GM19438 (cell line): ENCODE measurements around the gene COL25A1.

Experiments used
- ATAC-seq: cut with Tn5 transposase; IDR thresholded peaks from one replicate; pipeline ENCODE4 v1.9.1; 2021; ENCODE audit warnings: low read depth; ENCODE audit not compliant: unreplicated experiment

The COL25A1 gene

GRCh38 chr4:109216085-109216696 lies 86.3 kb downstream of the COL25A1 start:
- no peak for ATAC-seq

GRCh38 chr4:109215506-109215905 lies 87.0 kb downstream of the COL25A1 start:
- no peak for ATAC-seq

- ATAC-seq, result no peak
Measured at GRCh38 chr4:109214622-109215301, 87.7 kb downstream of the COL25A1 start.

GRCh38 chr4:109213056-109213455 lies 89.4 kb downstream of the COL25A1 start:
- no peak for ATAC-seq

- ATAC-seq, result no peak
Measured at GRCh38 chr4:109211671-109212070, 90.8 kb downstream of the COL25A1 start.

GRCh38 chr4:109209647-109210046 lies 92.8 kb downstream of the COL25A1 start:
- ATAC-seq, result no peak

GRCh38 chr4:109207898-109208297 lies 94.6 kb downstream of the COL25A1 start:
- no peak for ATAC-seq

- ATAC-seq, result no peak
Measured at GRCh38 chr4:109207061-109207460, 95.4 kb downstream of the COL25A1 start.

GRCh38 chr4:109206620-109207019 lies 95.8 kb downstream of the COL25A1 start:
- ATAC-seq, result no peak

GRCh38 chr4:109205186-109205585 lies 97.3 kb downstream of the COL25A1 start:
- no peak for ATAC-seq

GRCh38 chr4:109199585-109199984 lies 102.9 kb downstream of the COL25A1 start:
- no peak for ATAC-seq

GRCh38 chr4:109195646-109196045 lies 106.8 kb downstream of the COL25A1 start:
- ATAC-seq, result no peak

GRCh38 chr4:109191216-109191615 lies 111.2 kb downstream of the COL25A1 start:
- no peak for ATAC-seq

- ATAC-seq, result no peak
Measured at GRCh38 chr4:109186458-109186945, 116.0 kb downstream of the COL25A1 start.

- no peak for ATAC-seq
Measured at GRCh38 chr4:109185951-109186350, 116.5 kb downstream of the COL25A1 start.

- no peak for ATAC-seq
Measured at GRCh38 chr4:109185548-109185947, 116.9 kb downstream of the COL25A1 start.

GRCh38 chr4:109184491-109184961 lies 117.9 kb downstream of the COL25A1 start:
- no peak for ATAC-seq

GRCh38 chr4:109183931-109184490 lies 118.4 kb downstream of the COL25A1 start:
- ATAC-seq, result no peak

- no peak for ATAC-seq
Measured at GRCh38 chr4:109182696-109183095, 119.8 kb downstream of the COL25A1 start.

- ATAC-seq, result no peak
Measured at GRCh38 chr4:109179061-109179460, 123.4 kb downstream of the COL25A1 start.

GRCh38 chr4:109177096-109177810 lies 125.2 kb downstream of the COL25A1 start:
- ATAC-seq, result no peak
